ENCODE results near the gene RALGAPB.

DNA sequence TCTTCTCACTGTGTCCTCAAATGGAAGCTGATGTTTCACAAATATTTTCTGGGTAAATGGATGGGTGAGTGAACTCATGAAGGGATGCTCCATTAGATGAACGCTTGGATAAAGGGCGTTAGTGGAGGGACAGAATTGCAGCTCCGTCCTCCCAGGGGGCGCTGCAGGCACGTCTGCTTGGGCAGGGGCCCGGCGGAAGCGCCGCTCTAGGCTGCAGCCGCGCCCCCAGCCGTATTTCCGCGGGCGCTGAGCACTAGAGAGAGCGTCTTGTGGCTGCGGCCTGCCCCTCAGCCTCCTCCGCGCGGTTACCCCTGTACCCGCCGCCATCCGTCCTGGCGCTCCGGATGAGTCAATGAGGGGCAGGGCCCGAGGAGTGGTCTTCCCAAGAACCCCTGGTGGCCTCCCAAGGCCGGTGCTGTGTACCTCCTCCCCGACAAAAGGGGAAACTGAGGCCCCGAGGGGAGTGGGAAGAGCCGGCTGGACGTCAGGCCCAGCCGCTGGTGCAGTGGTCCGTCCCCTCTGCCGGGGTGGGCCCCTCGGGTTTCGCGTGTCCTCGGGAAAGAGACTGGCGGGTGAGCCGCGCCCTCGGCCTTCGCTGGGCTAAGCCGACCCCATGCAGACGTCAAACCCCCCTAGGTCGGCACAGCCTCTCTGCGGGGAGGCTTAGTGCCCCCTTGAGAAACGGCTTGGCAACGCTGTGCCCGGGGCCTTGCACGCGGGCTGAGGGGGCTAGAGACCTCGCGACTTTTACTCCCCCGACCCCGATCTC lies 26.0 kb upstream of the RALGAPB start:
- TF ChIP-seq POLR2A (IDR thresholded peaks at IDR 0.05; ENCODE audit: low read length) (peak; percentile 95), GATA1 (IDR thresholded peaks at IDR 0.05; ENCODE audit: low read depth, low read length) (no peak)

Measured in erythroblast (primary cell).